ENCODE results near the gene MAML3.
"Not testable (repeated sequence)": the region's sequence is repeated elsewhere in the genome, so short reads cannot be mapped to it uniquely, and the experiment has no call there.

Gene MAML3

GRCh38 chr4:139715746-139716391 is 438.1 kb downstream of the MAML3 start:
- no peak for DNase-seq

- no peak for DNase-seq
Observed at GRCh38 chr4:139712882-139713281, 441.1 kb downstream of the MAML3 start.

DNA sequence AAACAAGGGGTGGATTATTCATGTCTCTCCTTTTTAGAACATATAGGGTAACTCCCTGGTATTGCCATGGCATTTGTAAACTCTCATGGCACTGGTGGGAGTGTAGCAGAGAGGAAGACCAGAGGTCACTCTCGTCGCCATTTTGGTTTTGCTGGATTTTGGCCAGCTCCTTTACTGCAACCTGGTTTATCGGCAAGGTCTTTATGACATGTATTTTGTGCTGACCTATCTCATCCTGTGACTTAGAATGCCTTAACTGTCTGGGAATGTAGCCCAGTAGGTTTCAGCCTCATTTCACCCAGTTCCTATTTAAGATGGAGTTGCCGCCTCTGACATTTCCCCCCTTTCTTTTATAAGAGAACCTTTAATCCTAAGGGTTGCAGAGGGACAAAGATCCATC is 442.5 kb downstream of the MAML3 start:
- no peak for DNase-seq

DNA sequence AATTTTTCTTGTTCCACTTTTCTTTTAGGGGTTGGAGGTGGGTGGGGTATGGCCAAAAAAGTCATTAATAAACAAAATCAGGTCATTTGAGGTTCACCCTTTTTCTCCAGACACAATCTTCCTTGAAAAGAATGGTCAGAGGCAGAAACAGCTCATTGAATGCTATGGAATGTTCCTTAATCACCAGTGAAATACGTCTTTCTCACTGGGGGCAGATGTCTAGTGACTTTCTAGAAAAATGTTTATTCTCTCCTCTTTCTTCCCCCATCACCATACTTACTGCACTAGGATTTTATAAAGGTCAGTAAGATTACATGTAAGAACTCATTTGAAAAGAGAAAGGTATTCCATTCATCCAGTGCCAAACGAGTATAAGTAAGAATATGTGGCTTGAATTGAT is 443.9 kb downstream of the MAML3 start:
- DNase-seq = no peak

DNA sequence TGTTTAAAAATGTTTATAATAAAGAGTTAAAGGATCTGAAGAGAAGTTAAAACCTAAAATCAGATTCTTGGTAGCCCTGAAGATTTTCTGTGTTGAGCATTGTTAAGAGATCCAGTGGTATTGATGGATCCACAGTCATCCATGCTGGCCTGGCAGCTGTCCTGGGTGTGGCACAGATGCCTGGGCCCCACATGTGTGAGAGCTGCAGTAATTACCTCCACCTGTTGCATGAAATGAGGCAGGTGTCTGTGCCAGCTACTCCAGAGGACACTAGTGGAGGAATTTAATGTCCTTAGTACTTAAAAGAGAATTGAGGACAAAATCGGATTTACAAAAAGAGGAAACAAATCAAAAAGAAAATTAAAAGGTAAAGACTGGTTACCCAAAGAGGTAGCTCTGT is 444.3 kb downstream of the MAML3 start:
- DNase-seq = no peak

DNA sequence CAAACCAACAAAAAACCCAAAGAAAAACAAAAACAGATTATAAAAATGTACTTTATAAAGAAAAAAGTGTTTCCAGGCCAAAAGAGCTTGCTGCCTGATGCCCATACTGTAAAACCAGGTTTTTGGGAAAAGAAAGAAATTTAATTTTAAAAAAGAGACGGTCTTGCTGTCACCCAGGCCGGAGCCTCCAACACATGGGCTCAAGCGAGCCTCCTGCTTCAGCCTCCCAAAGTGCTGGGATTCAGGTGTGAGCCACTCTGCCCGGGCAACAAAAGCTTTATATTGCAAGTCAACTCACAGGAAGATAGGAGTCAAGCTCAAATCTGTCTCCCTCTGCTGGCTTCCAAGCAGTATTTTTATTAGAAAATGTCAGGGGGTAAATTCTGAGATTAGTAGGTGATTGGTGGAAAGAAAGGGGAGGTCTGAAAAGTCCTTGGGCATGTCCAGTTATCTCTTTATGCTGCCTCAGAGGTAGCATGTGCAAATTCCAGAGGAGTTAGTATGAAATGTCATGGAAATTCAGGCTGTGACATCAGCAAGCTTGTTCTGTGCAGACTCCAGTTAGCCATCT is 449.0 kb downstream of the MAML3 start:
- DNase-seq = peak; percentile 14

DNA sequence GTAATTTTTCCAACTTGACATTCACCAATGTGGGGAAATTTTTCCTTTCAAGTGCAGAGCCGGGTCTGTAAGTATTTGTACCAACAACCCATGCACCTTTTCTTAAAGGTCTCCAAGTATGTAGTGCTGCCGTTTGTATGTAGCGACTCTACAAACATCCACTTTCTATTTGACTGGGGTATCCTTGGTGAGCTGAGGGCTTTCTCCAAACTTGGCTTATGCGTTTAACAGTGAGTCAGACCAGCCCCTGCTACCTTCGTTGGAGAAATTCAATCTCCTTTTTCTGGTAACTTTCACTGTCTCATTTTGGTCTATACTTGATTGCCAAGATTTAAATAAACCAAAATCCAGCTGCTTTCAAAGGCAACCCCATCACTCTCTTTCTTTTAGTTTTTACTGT is 453.4 kb downstream of the MAML3 start:
- DNase-seq = no peak

GRCh38 chr4:139698167-139698925 is 455.6 kb downstream of the MAML3 start:
- not testable (repeated sequence) for DNase-seq

DNA sequence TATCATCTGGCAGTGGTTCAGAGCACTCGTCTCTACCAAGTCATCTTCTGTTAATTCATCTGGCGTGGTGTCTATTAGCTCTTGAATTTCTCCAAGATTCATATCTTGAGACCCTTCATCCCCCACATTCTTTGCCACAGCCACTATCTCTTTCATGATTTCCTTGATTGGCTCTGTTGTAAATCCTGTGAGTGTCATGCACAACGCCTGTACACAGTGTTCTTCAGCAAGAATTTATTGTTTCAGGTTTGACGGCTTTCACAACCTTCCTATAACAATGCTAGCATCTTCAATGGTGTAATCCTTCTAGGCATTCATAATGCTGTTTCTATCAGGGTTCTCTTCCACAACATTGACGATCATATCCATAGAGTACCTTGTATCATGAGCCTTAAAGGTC is 457.5 kb downstream of the MAML3 start:
- DNase-seq = no peak

GRCh38 chr4:139694522-139695107 is 459.4 kb downstream of the MAML3 start:
- no peak for DNase-seq

- no peak for DNase-seq
Observed at GRCh38 chr4:139692309-139693012, 461.5 kb downstream of the MAML3 start.

- no peak for DNase-seq
Observed at GRCh38 chr4:139690419-139690818, 463.6 kb downstream of the MAML3 start.

- DNase-seq = no peak
Observed at GRCh38 chr4:139689093-139689722, 464.8 kb downstream of the MAML3 start.

DNA sequence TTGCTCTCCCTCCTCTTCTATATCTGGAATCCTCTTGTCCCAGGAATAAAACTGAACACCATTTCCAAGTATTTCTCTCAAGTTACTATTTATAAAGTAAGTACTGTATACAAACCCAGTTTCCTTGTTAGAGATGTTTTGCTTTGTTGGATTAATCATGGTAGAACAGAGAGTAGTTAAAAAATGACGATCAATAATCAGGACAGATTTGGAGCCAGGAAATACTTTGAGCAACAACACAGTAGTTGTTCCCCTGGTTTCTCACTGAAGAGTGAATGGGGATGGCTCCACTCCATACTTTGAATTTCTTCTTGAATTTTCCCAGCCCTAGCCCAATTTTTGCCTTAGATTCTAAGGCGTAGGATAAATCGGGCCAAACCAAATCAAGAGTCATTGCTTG is 467.0 kb downstream of the MAML3 start:
- DNase-seq = no peak

DNA sequence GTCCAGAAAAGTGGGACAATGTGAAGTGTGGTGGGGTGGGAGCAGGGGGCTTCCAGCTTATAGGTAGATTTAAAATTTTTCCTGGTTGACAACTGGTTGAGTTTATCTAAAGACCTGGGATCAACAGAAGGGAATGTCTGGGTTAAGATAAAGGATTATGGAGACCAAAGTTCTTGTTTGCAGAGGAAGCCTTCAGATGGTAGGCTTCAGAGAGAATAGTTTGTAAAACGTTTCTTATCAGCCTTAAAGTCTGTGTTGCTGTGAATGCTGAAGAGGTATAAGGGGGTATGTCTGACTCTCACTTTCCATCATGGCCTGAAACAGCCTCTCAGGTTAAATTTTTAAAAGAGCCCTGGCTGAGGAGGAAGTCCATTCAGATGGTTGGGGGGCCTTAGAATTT is 467.9 kb downstream of the MAML3 start:
- DNase-seq = no peak

GRCh38 chr4:139685180-139685579 is 468.8 kb downstream of the MAML3 start:
- no peak for DNase-seq

DNA sequence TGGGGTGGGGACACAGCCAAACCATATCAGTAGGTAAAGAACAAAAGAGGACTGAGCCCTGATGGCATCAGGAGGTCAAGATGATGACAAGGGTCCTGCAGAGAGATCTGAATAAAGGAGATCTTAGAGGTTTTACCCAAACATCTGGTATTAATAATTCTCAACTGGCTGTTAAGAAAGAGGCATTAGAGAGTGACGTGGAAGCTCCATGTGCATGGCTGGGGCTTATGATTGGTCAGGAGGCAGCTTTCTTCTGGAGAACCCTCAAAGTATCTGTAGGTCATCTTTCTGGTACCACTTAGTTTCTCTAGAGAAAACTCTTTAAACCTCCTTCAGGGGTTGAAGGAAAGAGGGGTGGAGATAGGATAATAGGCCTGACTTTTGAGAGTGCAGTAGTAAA is 469.6 kb downstream of the MAML3 start:
- peak; percentile 56 for DNase-seq

GRCh38 chr4:139682741-139683151 is 471.2 kb downstream of the MAML3 start:
- peak; percentile 16 for DNase-seq

- DNase-seq = no peak
Observed at GRCh38 chr4:139682309-139682708, 471.7 kb downstream of the MAML3 start.

DNA sequence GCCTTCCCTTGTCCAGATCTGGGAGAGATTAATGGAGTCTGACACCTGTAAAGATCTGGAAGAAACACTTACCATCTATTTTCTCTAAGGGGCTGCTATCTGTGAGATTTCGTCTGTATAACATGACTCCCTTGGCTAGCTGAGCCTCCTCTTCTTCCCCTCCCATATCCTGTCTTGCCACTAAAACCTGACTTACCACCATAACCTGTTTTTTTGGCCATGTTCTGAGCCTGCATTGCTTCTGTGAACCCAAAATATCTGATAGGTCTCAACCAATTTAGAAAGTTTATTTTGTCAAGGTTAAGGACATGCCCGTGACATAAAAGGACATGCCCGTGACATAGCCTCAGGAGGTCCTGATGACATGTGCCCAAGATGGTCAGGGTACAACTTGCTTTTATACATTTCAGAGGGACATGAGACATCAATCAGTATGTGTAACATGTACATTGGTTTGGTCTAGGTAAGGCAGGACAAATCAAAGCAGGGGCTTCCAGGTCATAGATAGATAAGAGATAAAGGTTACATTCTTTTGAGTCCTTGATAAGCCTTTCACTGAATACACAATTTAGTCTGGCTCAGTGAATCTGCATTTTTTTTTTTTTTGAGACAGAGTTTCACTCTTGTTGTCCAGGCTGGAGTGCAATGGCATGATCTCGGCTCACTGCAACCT is 476.9 kb downstream of the MAML3 start:
- no peak for DNase-seq

DNA sequence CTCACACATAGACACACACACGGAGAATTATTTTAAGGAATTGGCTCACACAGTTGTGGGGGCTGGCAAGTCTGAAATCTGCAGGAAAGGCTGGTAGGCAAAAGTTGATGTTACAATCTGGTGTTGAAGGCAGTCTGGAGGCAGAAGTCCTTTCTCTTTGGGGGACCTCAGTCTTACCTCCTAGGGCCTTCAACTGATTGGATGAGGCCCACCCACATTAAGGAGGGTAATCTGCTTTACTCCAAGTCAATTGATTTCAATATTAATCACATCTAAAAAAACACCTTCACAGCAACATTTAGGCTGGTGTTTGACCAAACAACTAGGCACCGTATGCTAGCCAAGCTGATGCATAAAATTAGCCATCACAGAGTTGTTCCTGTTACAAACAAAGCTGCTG is 477.6 kb downstream of the MAML3 start:
- DNase-seq = no peak

- peak; percentile 27 for DNase-seq
Observed at GRCh38 chr4:139675651-139676050, 478.3 kb downstream of the MAML3 start.
